C4-2B (cell line): Measurements from ENCODE around the gene CLEC2A.

ENCODE experiments used
- ZFX ChIP-seq: fragments of 450-650 bp; IDR thresholded peaks from 2 replicates; pipeline ENCODE4 v1.6.1; 2017
- TF ChIP-seq, protein P1 (sequence below): fragments of 450-650 bp; conservative IDR thresholded peaks from 2 replicates; pipeline ENCODE4 v1.5.1; 2017; ENCODE audit warnings: mild to moderate bottlenecking

DNA sequence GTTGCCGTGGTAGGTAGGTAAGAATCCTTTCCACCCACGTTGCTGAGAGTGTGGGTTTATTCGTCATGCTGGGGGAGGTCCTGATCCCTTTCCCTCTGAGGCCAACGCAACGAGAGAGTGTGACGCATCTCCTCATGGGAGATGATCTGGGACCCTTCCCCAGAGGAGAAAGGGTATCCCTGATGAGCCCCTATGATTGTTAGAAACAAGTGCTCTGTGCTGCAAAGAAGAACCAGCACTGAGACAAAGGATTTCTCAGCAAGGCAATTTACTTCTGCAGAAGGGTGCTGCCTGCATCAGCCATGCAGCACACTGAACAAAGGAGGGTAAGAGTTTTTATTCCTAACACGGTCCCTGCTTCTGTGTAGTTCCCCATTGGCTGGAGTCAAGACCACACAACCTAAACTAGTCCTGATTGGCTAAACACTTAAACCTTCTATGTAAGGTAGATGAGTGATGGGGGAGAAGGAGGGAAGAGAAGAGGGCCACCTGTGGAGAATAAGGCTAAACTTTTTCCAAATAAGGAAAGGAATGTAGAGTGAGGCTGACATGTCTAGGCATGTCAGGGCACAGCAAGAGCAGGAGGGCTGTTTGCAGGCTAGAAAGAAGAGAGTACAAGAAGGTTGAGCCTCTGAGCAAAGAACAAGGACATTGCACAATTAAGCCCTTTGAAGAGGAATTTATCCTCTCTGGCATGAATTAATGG, 21.3 kb downstream of the CLEC2A start:
- TF ChIP-seq, protein P1, sequence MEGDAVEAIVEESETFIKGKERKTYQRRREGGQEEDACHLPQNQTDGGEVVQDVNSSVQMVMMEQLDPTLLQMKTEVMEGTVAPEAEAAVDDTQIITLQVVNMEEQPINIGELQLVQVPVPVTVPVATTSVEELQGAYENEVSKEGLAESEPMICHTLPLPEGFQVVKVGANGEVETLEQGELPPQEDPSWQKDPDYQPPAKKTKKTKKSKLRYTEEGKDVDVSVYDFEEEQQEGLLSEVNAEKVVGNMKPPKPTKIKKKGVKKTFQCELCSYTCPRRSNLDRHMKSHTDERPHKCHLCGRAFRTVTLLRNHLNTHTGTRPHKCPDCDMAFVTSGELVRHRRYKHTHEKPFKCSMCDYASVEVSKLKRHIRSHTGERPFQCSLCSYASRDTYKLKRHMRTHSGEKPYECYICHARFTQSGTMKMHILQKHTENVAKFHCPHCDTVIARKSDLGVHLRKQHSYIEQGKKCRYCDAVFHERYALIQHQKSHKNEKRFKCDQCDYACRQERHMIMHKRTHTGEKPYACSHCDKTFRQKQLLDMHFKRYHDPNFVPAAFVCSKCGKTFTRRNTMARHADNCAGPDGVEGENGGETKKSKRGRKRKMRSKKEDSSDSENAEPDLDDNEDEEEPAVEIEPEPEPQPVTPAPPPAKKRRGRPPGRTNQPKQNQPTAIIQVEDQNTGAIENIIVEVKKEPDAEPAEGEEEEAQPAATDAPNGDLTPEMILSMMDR, result no peak
- TF ChIP-seq ZFX, result no peak
